ENCODE results near the gene OBSL1. TPM values are rescaled to one million over a fixed set of nuclear protein-coding genes. Genes with fewer than 3 reads are reported as not detected.

OBSL1 gene
- total RNA-seq, 1 experiment from 2014 or later: 25.5 TPM

DNA sequence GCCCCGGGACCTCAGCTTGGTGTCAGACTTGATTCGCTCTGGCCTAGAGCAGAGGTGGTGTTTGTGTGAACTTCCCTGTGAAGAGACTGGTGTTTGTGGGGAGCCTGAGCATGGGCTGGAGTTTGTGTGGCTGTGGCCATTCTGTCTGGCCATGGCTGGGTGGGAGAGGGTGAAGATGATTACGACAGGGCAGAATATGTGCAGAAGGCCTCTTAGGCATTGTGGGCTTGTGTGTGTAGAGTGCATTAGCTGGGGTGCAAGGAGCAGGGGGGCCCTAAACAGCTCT, 10.5 kb downstream of the OBSL1 start:
- ChIA-PET POLR2A (interaction anchor here (0.5 kb wide), 1 partner anchor 93 kb away, joined by 4 read pairs; no protein-coding TSS in a partner anchor), CTCF (interaction anchor here (0.5 to 2.0 kb wide), 7 partner anchors 10 to 129 kb away, joined by 3 to 6 read pairs (median 5); partner anchors contain the start of gene OBSL1)
- Histone ChIP-seq H3K4me1 (ENCODE audit: control insufficient read depth, insufficient read depth, low read length) (peaks cover 7% of the 10 kb centered on the region), H3K9me3 (ENCODE audit: control insufficient read depth, insufficient read depth, low read depth, low read length) (no peaks in the 10 kb centered on the region), H3K36me3 (ENCODE audit: control insufficient read depth, insufficient read depth, low read length) (no peaks in the 10 kb centered on the region), H3K4me3 (ENCODE audit: low read depth in 2 of 2, low read length in 2 of 2) (no peak overlapping the region), H3K27ac (ENCODE audit: low read length) (no peak overlapping the region), H3K27me3 (ENCODE audit: control insufficient read depth, insufficient read depth, low read length) (no peaks in the 10 kb centered on the region)
- DNase-seq (ENCODE audit: low read depth, low spot score): no peak
- in situ Hi-C loops (cut with HindIII; ENCODE audit: low pct_unique_long_range_greater_than_20kb, low sequenced_read_pairs) (no loop called here), intact Hi-C loops (cut with micrococcal nuclease; ENCODE audit: unreplicated experiment) (no loop called here)
- ATAC-seq: peak; percentile 36; the same call in 1 of the 2 replicates
- TF ChIP-seq POLR2AphosphoS5 (IDR thresholded peaks at IDR 0.05; ENCODE audit: low read depth, low read length) (no peak), TCF7L2 (IDR thresholded peaks at IDR 0.05; ENCODE audit: low read depth, low read length) (no peak), SIN3A (IDR thresholded peaks at IDR 0.05; ENCODE audit: borderline replicate concordance, insufficient read depth, low read depth, low read length) (no peak)
- TF ChIP-seq, protein P1, sequence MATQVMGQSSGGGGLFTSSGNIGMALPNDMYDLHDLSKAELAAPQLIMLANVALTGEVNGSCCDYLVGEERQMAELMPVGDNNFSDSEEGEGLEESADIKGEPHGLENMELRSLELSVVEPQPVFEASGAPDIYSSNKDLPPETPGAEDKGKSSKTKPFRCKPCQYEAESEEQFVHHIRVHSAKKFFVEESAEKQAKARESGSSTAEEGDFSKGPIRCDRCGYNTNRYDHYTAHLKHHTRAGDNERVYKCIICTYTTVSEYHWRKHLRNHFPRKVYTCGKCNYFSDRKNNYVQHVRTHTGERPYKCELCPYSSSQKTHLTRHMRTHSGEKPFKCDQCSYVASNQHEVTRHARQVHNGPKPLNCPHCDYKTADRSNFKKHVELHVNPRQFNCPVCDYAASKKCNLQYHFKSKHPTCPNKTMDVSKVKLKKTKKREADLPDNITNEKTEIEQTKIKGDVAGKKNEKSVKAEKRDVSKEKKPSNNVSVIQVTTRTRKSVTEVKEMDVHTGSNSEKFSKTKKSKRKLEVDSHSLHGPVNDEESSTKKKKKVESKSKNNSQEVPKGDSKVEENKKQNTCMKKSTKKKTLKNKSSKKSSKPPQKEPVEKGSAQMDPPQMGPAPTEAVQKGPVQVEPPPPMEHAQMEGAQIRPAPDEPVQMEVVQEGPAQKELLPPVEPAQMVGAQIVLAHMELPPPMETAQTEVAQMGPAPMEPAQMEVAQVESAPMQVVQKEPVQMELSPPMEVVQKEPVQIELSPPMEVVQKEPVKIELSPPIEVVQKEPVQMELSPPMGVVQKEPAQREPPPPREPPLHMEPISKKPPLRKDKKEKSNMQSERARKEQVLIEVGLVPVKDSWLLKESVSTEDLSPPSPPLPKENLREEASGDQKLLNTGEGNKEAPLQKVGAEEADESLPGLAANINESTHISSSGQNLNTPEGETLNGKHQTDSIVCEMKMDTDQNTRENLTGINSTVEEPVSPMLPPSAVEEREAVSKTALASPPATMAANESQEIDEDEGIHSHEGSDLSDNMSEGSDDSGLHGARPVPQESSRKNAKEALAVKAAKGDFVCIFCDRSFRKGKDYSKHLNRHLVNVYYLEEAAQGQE (IDR thresholded peaks at IDR 0.05; ENCODE audit: insufficient read depth in 1 of 2, low read depth in 2 of 2, low read length in 1 of 2): no peak
- TF ChIP-seq, protein P2, sequence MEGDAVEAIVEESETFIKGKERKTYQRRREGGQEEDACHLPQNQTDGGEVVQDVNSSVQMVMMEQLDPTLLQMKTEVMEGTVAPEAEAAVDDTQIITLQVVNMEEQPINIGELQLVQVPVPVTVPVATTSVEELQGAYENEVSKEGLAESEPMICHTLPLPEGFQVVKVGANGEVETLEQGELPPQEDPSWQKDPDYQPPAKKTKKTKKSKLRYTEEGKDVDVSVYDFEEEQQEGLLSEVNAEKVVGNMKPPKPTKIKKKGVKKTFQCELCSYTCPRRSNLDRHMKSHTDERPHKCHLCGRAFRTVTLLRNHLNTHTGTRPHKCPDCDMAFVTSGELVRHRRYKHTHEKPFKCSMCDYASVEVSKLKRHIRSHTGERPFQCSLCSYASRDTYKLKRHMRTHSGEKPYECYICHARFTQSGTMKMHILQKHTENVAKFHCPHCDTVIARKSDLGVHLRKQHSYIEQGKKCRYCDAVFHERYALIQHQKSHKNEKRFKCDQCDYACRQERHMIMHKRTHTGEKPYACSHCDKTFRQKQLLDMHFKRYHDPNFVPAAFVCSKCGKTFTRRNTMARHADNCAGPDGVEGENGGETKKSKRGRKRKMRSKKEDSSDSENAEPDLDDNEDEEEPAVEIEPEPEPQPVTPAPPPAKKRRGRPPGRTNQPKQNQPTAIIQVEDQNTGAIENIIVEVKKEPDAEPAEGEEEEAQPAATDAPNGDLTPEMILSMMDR (IDR thresholded peaks at IDR 0.05): no peak
- BruUV-seq (replicated peaks): no TSS peak

DNA sequence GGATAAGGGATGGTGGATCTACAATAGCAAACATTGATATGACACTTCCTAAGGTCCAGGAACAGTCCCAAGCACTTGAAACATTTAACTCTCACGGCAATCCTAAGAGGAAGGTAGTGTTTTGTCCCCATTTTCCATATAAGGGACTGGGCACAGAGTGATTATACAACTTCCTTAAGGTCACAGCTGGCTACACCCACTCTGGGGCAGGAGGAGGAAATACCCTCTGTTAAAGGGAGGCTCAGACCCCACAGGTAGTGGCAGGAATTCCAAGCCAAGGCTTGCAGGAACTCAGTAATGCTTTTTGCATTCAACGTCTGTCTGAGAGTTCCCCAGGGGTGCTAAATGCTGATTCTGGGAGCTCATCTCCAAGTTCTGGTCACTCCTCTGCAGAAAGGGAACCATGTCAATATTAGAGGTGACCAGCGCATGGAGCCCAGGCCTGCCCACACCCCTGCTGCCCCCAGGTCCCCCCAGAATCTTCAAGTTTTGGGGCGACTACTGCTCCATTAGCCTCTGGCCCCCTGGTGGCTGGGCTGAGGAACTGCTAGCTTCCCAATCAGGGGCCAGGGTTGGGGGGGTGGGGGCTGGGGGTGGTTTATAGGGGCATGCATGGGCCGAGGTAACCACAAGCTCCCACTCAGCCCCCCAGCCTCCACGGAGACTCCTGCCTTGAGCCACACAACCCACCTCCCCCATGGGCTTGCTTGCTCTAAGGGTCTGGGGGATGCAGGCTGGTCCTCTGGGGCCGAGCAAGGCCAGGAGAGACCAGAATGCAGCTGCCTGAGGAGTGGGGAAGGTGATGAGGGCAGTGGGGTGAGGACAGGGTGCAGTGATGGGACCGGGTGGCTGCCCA, 11.1 kb downstream of the OBSL1 start:
- DNase-seq (ENCODE audit: low read depth, low spot score) (no peak), ATAC-seq (no peak)
- Histone ChIP-seq H3K9me3 (ENCODE audit: control insufficient read depth, insufficient read depth, low read depth, low read length) (no peaks in the 10 kb centered on the region), H3K4me1 (ENCODE audit: control insufficient read depth, insufficient read depth, low read length) (peaks cover 7% of the 10 kb centered on the region), H3K4me3 (ENCODE audit: low read depth in 2 of 2, low read length in 2 of 2) (no peak overlapping the region), H3K27ac (ENCODE audit: low read length) (no peak overlapping the region), H3K36me3 (ENCODE audit: control insufficient read depth, insufficient read depth, low read length) (no peaks in the 10 kb centered on the region), H3K27me3 (ENCODE audit: control insufficient read depth, insufficient read depth, low read length) (no peaks in the 10 kb centered on the region)
- in situ Hi-C loops (cut with HindIII; ENCODE audit: low pct_unique_long_range_greater_than_20kb, low sequenced_read_pairs): no loop called here
- POLR2A ChIA-PET: interaction anchor here (0.5 to 0.6 kb wide), 2 partner anchors 94 to 130 kb away, joined by 3 to 4 read pairs; no protein-coding TSS in a partner anchor
- CTCF ChIA-PET: interaction anchor here (0.5 to 2.0 kb wide), 9 partner anchors 9 to 129 kb away, joined by 3 to 6 read pairs (median 6); partner anchors contain the start of gene OBSL1
- TF ChIP-seq SIN3A (IDR thresholded peaks at IDR 0.05; ENCODE audit: borderline replicate concordance, insufficient read depth, low read depth, low read length) (no peak), TCF7L2 (IDR thresholded peaks at IDR 0.05; ENCODE audit: low read depth, low read length) (no peak), POLR2AphosphoS5 (IDR thresholded peaks at IDR 0.05; ENCODE audit: low read depth, low read length) (no peak)
- TF ChIP-seq, protein P1 (IDR thresholded peaks at IDR 0.05; ENCODE audit: insufficient read depth in 1 of 2, low read depth in 2 of 2, low read length in 1 of 2): no peak
- TF ChIP-seq, protein P2 (IDR thresholded peaks at IDR 0.05): peak; percentile 96
- BruUV-seq (replicated peaks): no TSS peak
- intact Hi-C loops (cut with micrococcal nuclease; ENCODE audit: unreplicated experiment): no loop called here

All from Panc1 (cell line).